Tibial artery (tissue), 4 donors: Measurements from ENCODE around the gene MYOZ3.

Source experiments
- DNase-seq, 2 donors: peaks; one replicate each; pipeline ENCODE4 v3.0.0-alpha.2; 2019
- H3K27ac ChIP-seq, 2 donors: fragments of 200-600 bp; sonication (generic) in 1 of 2; 1 replicate in 1 of 2; 2 replicates in 1 of 2; pipeline ENCODE4 v1.5.1; 2018 to 2019; ENCODE audit warnings: mild to moderate bottlenecking in 1 of 2
- H3K27me3 ChIP-seq, 2 donors: fragments of 200-600 bp; sonication (generic) in 1 of 2; one replicate each; pipeline versions ENCODE4 v1.5.1 to v1.6.0; 2016 to 2019
- H3K36me3 ChIP-seq, 3 donors: fragments of 200-600 bp; sonication (generic) in 2 of 3; one replicate each; pipeline ENCODE4 v1.5.1; 2016 to 2019; ENCODE audit warnings: mild to moderate bottlenecking in 2 of 3
- H3K4me1 ChIP-seq, 4 donors: fragments of 200-600 bp; sonication (generic) in 2 of 4; 1 replicate in 3 of 4; 2 replicates in 1 of 4; pipeline ENCODE4 v1.5.1; 2016 to 2019
- H3K4me3 ChIP-seq, 2 donors: fragments of 200-600 bp; sonication (generic) in 1 of 2; 1 replicate in 1 of 2; 2 replicates in 1 of 2; pipeline ENCODE4 v1.5.1; 2018 to 2019; ENCODE audit warnings: mild to moderate bottlenecking in 2 of 2
- H3K9me3 ChIP-seq, 3 donors: fragments of 200-600 bp; sonication (generic) in 1 of 3; one replicate each; pipeline ENCODE4 v1.5.1; 2016 to 2019
- CTCF ChIP-seq, 2 experiments: fragments of 200-600 bp in 1 of 2; fragments of 450-650 bp in 1 of 2; IDR thresholded peaks; one replicate each; pipeline ENCODE4 v1.5.1; 2017 to 2019; ENCODE audit warnings: antibody characterized with exemption in 2 of 2, mild to moderate bottlenecking in 1 of 2, moderate library complexity in 1 of 2
- intact Hi-C: fragments of 100-400 bp; cut with DNase I; formaldehyde crosslinking; loops from one replicate; pipeline ENCODE4 v1.15.0; 2023; ENCODE audit warnings: low total_unique reads

MYOZ3 gene

GRCh38 chr5:150656191-150657132 is 4.6 kb upstream of the MYOZ3 start:
- peak overlapping the region; percentile 46 to 59 for H3K4me3 ChIP-seq
- H3K27ac ChIP-seq: peak overlapping the region; percentile 81
- peak in 1 of 2 donors; percentile 85 for DNase-seq
- intact Hi-C loops: loop anchor here (2.0 to 10.0 kb wide), 3 partner anchors 66 to 202 kb away; no protein-coding TSS in a partner anchor
- peak; percentile 59 to 68 for TF ChIP-seq CTCF (IDR thresholded peaks at IDR 0.05)
- H3K4me1 ChIP-seq: peaks cover 0 to 73% (median 48%) of the 10 kb centered on the region in 4 donors
- peaks cover 0 to 5% (median 0%) of the 10 kb centered on the region in 3 donors for H3K36me3 ChIP-seq
- H3K27me3 ChIP-seq: no peaks in the 10 kb centered on the region
- H3K9me3 ChIP-seq: no peaks in the 10 kb centered on the region

- no peaks in the 10 kb centered on the region for H3K27me3 ChIP-seq
- H3K4me3 ChIP-seq: no peak overlapping the region
- peak in 1 of 2 donors; percentile 61 for DNase-seq
- H3K9me3 ChIP-seq: no peaks in the 10 kb centered on the region
- TF ChIP-seq CTCF (IDR thresholded peaks at IDR 0.05): no peak
- H3K4me1 ChIP-seq: peaks cover 0 to 56% (median 32%) of the 10 kb centered on the region in 4 donors
- peak overlapping the region; percentile 81 for H3K27ac ChIP-seq
- no peaks in the 10 kb centered on the region for H3K36me3 ChIP-seq
- intact Hi-C loops: loop anchor here (10.0 kb wide), 1 partner anchor 203 kb away; no protein-coding TSS in a partner anchor
These were observed 2.9 kb upstream of the MYOZ3 start for GRCh38 chr5:150658121-150658520.

- peaks cover 0 to 50% (median 27%) of the 10 kb centered on the region in 4 donors for H3K4me1 ChIP-seq
- no peaks in the 10 kb centered on the region for H3K27me3 ChIP-seq
- intact Hi-C loops: loop anchor here (10.0 kb wide), 1 partner anchor 204 kb away; no protein-coding TSS in a partner anchor
- no peaks in the 10 kb centered on the region for H3K9me3 ChIP-seq
- H3K27ac ChIP-seq: peak overlapping the region; percentile 59 to 81
- no peak overlapping the region for H3K4me3 ChIP-seq
- TF ChIP-seq CTCF (IDR thresholded peaks at IDR 0.05): no peak
- DNase-seq: peak in 1 of 2 donors; percentile 49
- no peaks in the 10 kb centered on the region for H3K36me3 ChIP-seq
These were observed 2.3 kb upstream of the MYOZ3 start for GRCh38 chr5:150658699-150659265.

- Histone ChIP-seq H3K4me3 (no peak overlapping the region), H3K9me3 (no peaks in the 10 kb centered on the region), H3K27ac (peak overlapping the region; percentile 59 to 61), H3K36me3 (no peaks in the 10 kb centered on the region), H3K4me1 (peaks cover 0 to 45% (median 27%) of the 10 kb centered on the region in 4 donors), H3K27me3 (no peaks in the 10 kb centered on the region)
- TF ChIP-seq CTCF (IDR thresholded peaks at IDR 0.05): no peak
- intact Hi-C loops: loop anchor here (10.0 kb wide), 1 partner anchor 205 kb away; no protein-coding TSS in a partner anchor
- peak in 1 of 2 donors; percentile 64 for DNase-seq
These were observed 1.5 kb upstream of the MYOZ3 start for GRCh38 chr5:150659360-150660107.
